Activated CD4-positive, CD25-positive, alpha-beta regulatory T cell treated with anti-CD3 and anti-CD28 coated beads, Interleukin-2, amount 50 U/mL, for 24 hours (primary cell): Measurements from ENCODE around the gene CD14.
"Not testable (repeated sequence)": the region's sequence is repeated elsewhere in the genome, so short reads cannot be mapped to it uniquely, and the experiment has no call there.

ENCODE experiments used
- ATAC-seq, 2 donors: fragments of 150-1000 bp; cut with Tn5 transposase; one replicate each; pipeline ENCODE4 v1.10.0; 2021; ENCODE audit warnings: mild to moderate bottlenecking in 1 of 2, moderate library complexity in 1 of 2

Gene CD14

GRCh38 chr5:140634103-140634502 lies 1.1 kb upstream of the CD14 start:
- ATAC-seq: no peak

GRCh38 chr5:140633501-140633900 lies 526 bp upstream of the CD14 start:
- ATAC-seq: no peak

GRCh38 chr5:140632366-140633020 lies 482 bp downstream of the CD14 start:
- ATAC-seq: peak; percentile 74 to 79

GRCh38 chr5:140631831-140632365 lies 1.1 kb downstream of the CD14 start:
- peak; percentile 55 to 59 for ATAC-seq

- ATAC-seq: no peak
These were observed 1.9 kb downstream of the CD14 start for GRCh38 chr5:140631036-140631417.

GRCh38 chr5:140630292-140631035 lies 2.5 kb downstream of the CD14 start:
- ATAC-seq: no peak

GRCh38 chr5:140628711-140629110 lies 4.3 kb downstream of the CD14 start:
- ATAC-seq: no peak

GRCh38 chr5:140627972-140628371 lies 5.0 kb downstream of the CD14 start:
- ATAC-seq: no peak

- not testable (repeated sequence) for ATAC-seq
These were observed 8.1 kb downstream of the CD14 start for GRCh38 chr5:140624886-140625285.

GRCh38 chr5:140623061-140623460 lies 9.9 kb downstream of the CD14 start:
- not testable (repeated sequence) for ATAC-seq

- ATAC-seq: no peak
These were observed 10.7 kb downstream of the CD14 start for GRCh38 chr5:140622301-140622700.

- ATAC-seq: no peak
These were observed 21.9 kb downstream of the CD14 start for GRCh38 chr5:140611020-140611521.

GRCh38 chr5:140609126-140609525 lies 23.8 kb downstream of the CD14 start:
- no peak for ATAC-seq

- no peak for ATAC-seq
These were observed 24.3 kb downstream of the CD14 start for GRCh38 chr5:140608722-140609121.

GRCh38 chr5:140607031-140607430 lies 25.9 kb downstream of the CD14 start:
- no peak for ATAC-seq

- no peak for ATAC-seq
These were observed 27.1 kb downstream of the CD14 start for GRCh38 chr5:140605879-140606278.

- ATAC-seq: no peak
These were observed 29.2 kb downstream of the CD14 start for GRCh38 chr5:140603734-140604133.

- ATAC-seq: not testable (repeated sequence)
These were observed 29.6 kb downstream of the CD14 start for GRCh38 chr5:140603446-140603698.

GRCh38 chr5:140602147-140602546 lies 30.8 kb downstream of the CD14 start:
- no peak for ATAC-seq

- no peak for ATAC-seq
These were observed 32.9 kb downstream of the CD14 start for GRCh38 chr5:140600096-140600495.

- ATAC-seq: no peak
These were observed 34.1 kb downstream of the CD14 start for GRCh38 chr5:140598836-140599235.

GRCh38 chr5:140596321-140596741 lies 36.6 kb downstream of the CD14 start:
- no peak for ATAC-seq

- no peak for ATAC-seq
These were observed 37.3 kb downstream of the CD14 start for GRCh38 chr5:140595538-140596300.
